HG03039 (cell line): Measurements from ENCODE around the gene TWIST2.

ENCODE experiments used
- ATAC-seq: cut with Tn5 transposase; IDR thresholded peaks from one replicate; pipeline ENCODE4 v1.9.1; 2021; ENCODE audit warnings: mild to moderate bottlenecking, moderate library complexity; ENCODE audit not compliant: unreplicated experiment

Gene TWIST2

GRCh38 chr2:238887616-238888015 is 39.7 kb downstream of the TWIST2 start:
- no peak for ATAC-seq

GRCh38 chr2:238888781-238889180 is 40.9 kb downstream of the TWIST2 start:
- ATAC-seq: no peak

- ATAC-seq: no peak
Measured at GRCh38 chr2:238890131-238890530, 42.2 kb downstream of the TWIST2 start.

- no peak for ATAC-seq
Measured at GRCh38 chr2:238890618-238891456, 43.0 kb downstream of the TWIST2 start.

GRCh38 chr2:238891457-238892203 is 43.7 kb downstream of the TWIST2 start:
- ATAC-seq: no peak

GRCh38 chr2:238892204-238892500 is 44.3 kb downstream of the TWIST2 start:
- ATAC-seq: no peak

- no peak for ATAC-seq
Measured at GRCh38 chr2:238892796-238893195, 44.9 kb downstream of the TWIST2 start.

- no peak for ATAC-seq
Measured at GRCh38 chr2:238893349-238894000, 45.6 kb downstream of the TWIST2 start.

GRCh38 chr2:238894226-238894949 is 46.5 kb downstream of the TWIST2 start:
- ATAC-seq: no peak

- no peak for ATAC-seq
Measured at GRCh38 chr2:238894950-238895298, 47.0 kb downstream of the TWIST2 start.

- no peak for ATAC-seq
Measured at GRCh38 chr2:238895361-238895882, 47.5 kb downstream of the TWIST2 start.

- no peak for ATAC-seq
Measured at GRCh38 chr2:238895891-238896600, 48.2 kb downstream of the TWIST2 start.

- ATAC-seq: no peak
Measured at GRCh38 chr2:238896641-238897040, 48.8 kb downstream of the TWIST2 start.

GRCh38 chr2:238897122-238897880 is 49.4 kb downstream of the TWIST2 start:
- no peak for ATAC-seq

GRCh38 chr2:238897911-238898311 is 50.0 kb downstream of the TWIST2 start:
- ATAC-seq: no peak

GRCh38 chr2:238898534-238899281 is 50.8 kb downstream of the TWIST2 start:
- ATAC-seq: no peak

- no peak for ATAC-seq
Measured at GRCh38 chr2:238899386-238899785, 51.5 kb downstream of the TWIST2 start.

- ATAC-seq: no peak
Measured at GRCh38 chr2:238900511-238900910, 52.6 kb downstream of the TWIST2 start.

- ATAC-seq: no peak
Measured at GRCh38 chr2:238901461-238902057, 53.7 kb downstream of the TWIST2 start.
